GM12874 (cell line): ENCODE data around the gene DDX51.

Experiments used
- CTCF ChIP-seq: IDR thresholded peaks from 2 replicates; pipeline ENCODE4 v1.5.1; 2011; ENCODE audit warnings: low read depth, mild to moderate bottlenecking, control low read depth, low read length, moderate library complexity; ENCODE audit not compliant: insufficient read depth

Gene DDX51

GRCh38 chr12:132127041-132127440, 17.1 kb downstream of the DDX51 start:
- no peak for TF ChIP-seq CTCF

- TF ChIP-seq CTCF, result no peak
Observed at GRCh38 chr12:132125736-132126135, 18.4 kb downstream of the DDX51 start.

- TF ChIP-seq CTCF, result no peak
Observed at GRCh38 chr12:132124766-132125425, 19.2 kb downstream of the DDX51 start.

- TF ChIP-seq CTCF, result no peak
Observed at GRCh38 chr12:132123970-132124765, 20.0 kb downstream of the DDX51 start.

- no peak for TF ChIP-seq CTCF
Observed at GRCh38 chr12:132121283-132121682, 22.8 kb downstream of the DDX51 start.

GRCh38 chr12:132118876-132119275, 25.2 kb downstream of the DDX51 start:
- TF ChIP-seq CTCF, result no peak

GRCh38 chr12:132117558-132117875, 26.6 kb downstream of the DDX51 start:
- TF ChIP-seq CTCF, result no peak
